Fibroblast of lung (primary cell): Measurements from ENCODE around the gene HSF5. TPM values are rescaled to one million over a fixed set of nuclear protein-coding genes. Genes with fewer than 3 reads are reported as not detected.

Experiments used
- DNase-seq, 2 donors: peaks; one replicate each; pipeline versions ENCODE4 v3.0.0 to v3.0.0-alpha.2; 2010; ENCODE audit warnings: low read depth in 2 of 2
- H2AFZ ChIP-seq: 2 replicates; pipeline ENCODE4 v1.5.1; 2012; ENCODE audit warnings: low read length, control low read depth, inconsistent platforms
- H3K27ac ChIP-seq: 2 replicates; pipeline ENCODE4 v1.5.1; 2011; ENCODE audit warnings: low read length, control low read depth; ENCODE audit not compliant: insufficient read depth
- H3K27me3 ChIP-seq: 2 replicates; pipeline ENCODE4 v1.5.1; 2011; ENCODE audit warnings: mild to moderate bottlenecking, low read length; ENCODE audit not compliant: control insufficient read depth, insufficient read depth
- H3K36me3 ChIP-seq: 2 replicates; pipeline ENCODE4 v1.5.1; 2011; ENCODE audit warnings: low read length; ENCODE audit not compliant: control insufficient read depth, insufficient read depth
- H3K4me1 ChIP-seq: 2 replicates; pipeline ENCODE4 v1.5.1; 2011; ENCODE audit warnings: low read length; ENCODE audit not compliant: control insufficient read depth, insufficient read depth; ENCODE audit errors: extremely low read depth
- H3K4me2 ChIP-seq: 2 replicates; pipeline ENCODE4 v1.5.1; 2011; ENCODE audit warnings: low read length, control low read depth; ENCODE audit not compliant: insufficient read depth; ENCODE audit errors: extremely low read depth
- H3K4me3 ChIP-seq, 4 experiments: fragments of 200-600 bp in 1 of 4; sonication (generic) in 1 of 4; replicated peaks in 1 of 4; 2 replicates each; pipeline ENCODE4 v1.5.1; 2011 to 2016; ENCODE audit warnings: low read length in 4 of 4, low read depth in 3 of 4, mild to moderate bottlenecking in 3 of 4, control low read depth in 2 of 4, inconsistent platforms in 1 of 4, mixed read lengths in 1 of 4; ENCODE audit not compliant: insufficient read depth in 1 of 4; ENCODE audit errors: control extremely low read depth in 1 of 4
- H3K79me2 ChIP-seq: 2 replicates; pipeline ENCODE4 v1.5.1; 2012; ENCODE audit warnings: mild to moderate bottlenecking, low read length, inconsistent platforms; ENCODE audit not compliant: control insufficient read depth, insufficient read depth
- H3K9ac ChIP-seq: 2 replicates; pipeline ENCODE4 v1.5.1; 2011; ENCODE audit warnings: mild to moderate bottlenecking, low read length, control low read depth; ENCODE audit not compliant: insufficient read depth
- H3K9me3 ChIP-seq: 2 replicates; pipeline ENCODE4 v1.5.1; 2012; ENCODE audit warnings: low read depth, low read length; ENCODE audit not compliant: control insufficient read depth, insufficient read depth
- H4K20me1 ChIP-seq: 2 replicates; pipeline ENCODE4 v1.5.1; 2011; ENCODE audit warnings: low read length; ENCODE audit not compliant: control insufficient read depth, insufficient read depth; ENCODE audit errors: extremely low read depth
- EZH2 ChIP-seq: IDR thresholded peaks from 2 replicates; pipeline ENCODE4 v1.5.1; 2012; ENCODE audit warnings: low read length, control low read depth, mild to moderate bottlenecking; ENCODE audit errors: missing control alignments
- polyA plus RNA-seq, 2 donors: library from polyadenylated mRNA; depleted of rRNA in 1 of 2; stranded (reverse) in 1 of 2; unstranded in 1 of 2; fragments of >200 nt; gene quantifications; 2 replicates each; pipeline ENCODE4 v1.2.1, GENCODE V29; 2011 to 2012; ENCODE audit warnings: missing spikeins in 1 of 2
- total RNA-seq: library from RNA; depleted of rRNA; stranded (reverse); fragments of >200 nt; gene quantifications from 2 replicates; pipeline ENCODE4 v1.2.1, GENCODE V29; 2014
- TF ChIP-seq, protein P1 (sequence below), 2 donors: IDR thresholded peaks in 1 of 2; conservative IDR thresholded peaks in 1 of 2; 1 replicate in 1 of 2; 2 replicates in 1 of 2; pipeline ENCODE4 v1.5.1; 2011 to 2012; ENCODE audit warnings: low read length in 2 of 2, control low read depth in 1 of 2, inconsistent platforms in 1 of 2, low read depth in 1 of 2, mild to moderate bottlenecking in 1 of 2

The HSF5 gene
- total and polyA plus RNA-seq, 2 donors (not counting 1 experiment from before 2014, with no cell fraction given) = under 0.01 TPM; not detected in 1

DNA sequence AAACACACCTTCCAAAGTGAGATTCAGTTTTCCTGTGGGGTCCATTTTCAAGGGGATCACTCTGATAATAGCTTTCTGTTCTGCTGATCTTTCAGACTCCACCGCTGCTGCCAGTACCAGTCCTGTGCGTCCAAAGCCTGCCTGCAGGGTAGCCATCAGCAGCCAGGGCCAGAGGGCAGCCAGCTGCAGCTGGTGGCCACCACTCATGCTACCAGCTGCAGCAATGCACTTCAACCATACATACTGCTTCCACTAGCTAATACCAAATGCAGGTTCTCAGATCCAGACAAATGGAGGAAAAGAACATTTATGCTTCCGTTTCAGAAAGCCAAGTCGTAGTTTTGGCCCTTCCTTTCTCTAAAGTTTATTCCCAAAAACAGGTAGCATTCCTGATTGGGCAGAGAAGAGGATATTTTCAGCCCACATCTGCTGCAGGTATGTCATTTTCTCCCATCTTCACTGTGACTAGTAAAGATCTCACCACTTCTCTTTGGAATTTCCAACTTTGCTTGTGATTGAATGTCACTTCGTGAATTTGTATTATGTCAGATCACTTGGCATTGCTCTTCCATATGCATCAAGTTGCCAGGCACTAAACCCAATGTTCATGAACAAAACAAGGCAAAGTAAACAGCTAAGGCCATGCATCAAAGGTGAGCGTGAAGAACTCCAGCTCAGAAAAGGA is 72.7 kb downstream of the HSF5 start:
- Histone ChIP-seq H3K36me3 (no peaks in the 10 kb centered on the region), H3K27me3 (no peaks in the 10 kb centered on the region), H3K9ac (no peak overlapping the region), H3K27ac (no peak overlapping the region), H3K79me2 (no peaks in the 10 kb centered on the region), H3K4me2 (no peak overlapping the region), H3K4me3 (no peak overlapping the region), H3K4me1 (no peaks in the 10 kb centered on the region), H3K9me3 (no peaks in the 10 kb centered on the region), H2AFZ (no peak overlapping the region), H4K20me1 (no peaks in the 10 kb centered on the region)
- no peak for DNase-seq
- TF ChIP-seq EZH2 = no peak
- TF ChIP-seq, protein P1, sequence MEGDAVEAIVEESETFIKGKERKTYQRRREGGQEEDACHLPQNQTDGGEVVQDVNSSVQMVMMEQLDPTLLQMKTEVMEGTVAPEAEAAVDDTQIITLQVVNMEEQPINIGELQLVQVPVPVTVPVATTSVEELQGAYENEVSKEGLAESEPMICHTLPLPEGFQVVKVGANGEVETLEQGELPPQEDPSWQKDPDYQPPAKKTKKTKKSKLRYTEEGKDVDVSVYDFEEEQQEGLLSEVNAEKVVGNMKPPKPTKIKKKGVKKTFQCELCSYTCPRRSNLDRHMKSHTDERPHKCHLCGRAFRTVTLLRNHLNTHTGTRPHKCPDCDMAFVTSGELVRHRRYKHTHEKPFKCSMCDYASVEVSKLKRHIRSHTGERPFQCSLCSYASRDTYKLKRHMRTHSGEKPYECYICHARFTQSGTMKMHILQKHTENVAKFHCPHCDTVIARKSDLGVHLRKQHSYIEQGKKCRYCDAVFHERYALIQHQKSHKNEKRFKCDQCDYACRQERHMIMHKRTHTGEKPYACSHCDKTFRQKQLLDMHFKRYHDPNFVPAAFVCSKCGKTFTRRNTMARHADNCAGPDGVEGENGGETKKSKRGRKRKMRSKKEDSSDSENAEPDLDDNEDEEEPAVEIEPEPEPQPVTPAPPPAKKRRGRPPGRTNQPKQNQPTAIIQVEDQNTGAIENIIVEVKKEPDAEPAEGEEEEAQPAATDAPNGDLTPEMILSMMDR (conservative IDR thresholded peaks at IDR 0.05 in 1 of 2, IDR thresholded peaks at IDR 0.05 in 1 of 2; ENCODE audit: low read depth in 1 of 2, low read length in 2 of 2) = no peak

DNA sequence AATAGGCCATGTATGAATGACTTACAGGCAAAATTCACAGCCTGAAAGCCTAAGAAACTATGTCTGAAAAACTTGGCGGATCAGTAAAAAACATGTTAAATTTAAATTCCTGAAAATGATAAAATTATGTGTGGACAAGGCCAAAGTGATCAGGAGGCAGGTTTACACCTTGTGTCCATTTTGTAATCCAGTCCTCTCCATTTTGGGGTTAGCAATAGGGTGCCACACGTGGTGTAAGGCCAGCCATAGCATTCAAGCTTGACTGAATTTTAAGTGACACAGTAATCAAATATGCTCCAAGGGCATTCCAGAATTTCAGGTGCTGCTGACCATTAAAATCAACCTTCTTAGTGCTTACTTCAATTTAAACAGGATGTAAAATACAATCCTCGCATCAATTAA is 73.6 kb downstream of the HSF5 start:
- TF ChIP-seq, protein P1 (conservative IDR thresholded peaks at IDR 0.05 in 1 of 2, IDR thresholded peaks at IDR 0.05 in 1 of 2; ENCODE audit: low read depth in 1 of 2, low read length in 2 of 2) = no peak
- no peak for TF ChIP-seq EZH2
- no peaks in the 10 kb centered on the region for H3K9me3 ChIP-seq
- H3K27me3 ChIP-seq = no peaks in the 10 kb centered on the region
- no peaks in the 10 kb centered on the region for H3K36me3 ChIP-seq
- no peak for DNase-seq
- H3K79me2 ChIP-seq = no peaks in the 10 kb centered on the region
- no peak overlapping the region for H3K4me3 ChIP-seq
- no peaks in the 10 kb centered on the region for H3K4me1 ChIP-seq
- H4K20me1 ChIP-seq = no peaks in the 10 kb centered on the region
- H3K9ac ChIP-seq = no peak overlapping the region
- no peak overlapping the region for H3K4me2 ChIP-seq
- H2AFZ ChIP-seq = no peak overlapping the region
- H3K27ac ChIP-seq = no peak overlapping the region

DNA sequence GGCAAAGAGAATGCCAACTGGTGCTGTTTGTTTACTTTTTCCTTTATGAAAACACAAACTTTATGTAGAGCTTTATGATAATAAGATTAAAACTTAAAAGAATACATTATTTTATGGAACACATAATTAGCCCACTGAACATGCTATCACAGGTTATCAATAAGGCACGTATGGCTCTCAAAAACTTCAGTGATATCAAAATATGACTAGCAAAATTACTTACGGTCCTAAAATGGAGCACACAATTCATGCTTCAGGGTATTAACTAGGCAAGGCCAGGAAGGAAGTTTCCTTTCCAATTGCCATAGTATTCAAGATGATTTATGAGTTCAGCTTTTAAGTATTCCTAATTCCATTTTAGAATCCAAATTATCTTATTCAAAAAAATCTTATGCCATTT is 74.5 kb downstream of the HSF5 start:
- no peak for TF ChIP-seq EZH2
- TF ChIP-seq, protein P1 (conservative IDR thresholded peaks at IDR 0.05 in 1 of 2, IDR thresholded peaks at IDR 0.05 in 1 of 2; ENCODE audit: low read depth in 1 of 2, low read length in 2 of 2) = no peak
- Histone ChIP-seq H3K9ac (no peak overlapping the region), H3K4me3 (no peak overlapping the region), H3K9me3 (no peaks in the 10 kb centered on the region), H3K36me3 (no peaks in the 10 kb centered on the region), H3K4me2 (no peak overlapping the region), H4K20me1 (no peaks in the 10 kb centered on the region), H2AFZ (no peak overlapping the region), H3K27me3 (no peaks in the 10 kb centered on the region), H3K27ac (no peak overlapping the region), H3K79me2 (no peaks in the 10 kb centered on the region), H3K4me1 (no peaks in the 10 kb centered on the region)
- DNase-seq = no peak
